Measurements from ENCODE around the gene CBFA2T2.
A peak's percentile ranks its signal among the peaks of the same experiment; 100 is the strongest.

The CBFA2T2 gene

DNA sequence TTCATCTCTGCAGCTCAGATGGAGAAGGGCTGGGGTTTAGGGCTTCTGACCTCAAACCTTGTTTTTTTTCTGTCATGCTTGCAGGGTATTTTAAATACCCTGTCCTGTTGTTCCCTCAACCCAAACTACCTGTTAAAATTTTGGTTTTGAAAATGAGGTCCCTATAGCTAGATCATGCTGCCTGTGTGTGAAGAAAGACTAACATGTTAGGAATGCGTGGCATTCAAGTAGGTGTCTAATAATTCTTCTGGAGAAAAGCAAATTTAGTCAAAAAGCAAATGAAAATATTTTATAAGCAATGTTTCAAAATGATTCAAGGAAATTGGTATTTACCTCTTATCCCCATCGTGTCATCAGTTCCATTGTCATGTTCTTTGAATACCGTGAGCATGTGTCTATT lies 95.1 kb downstream of the CBFA2T2 start:
- DNase-seq = no peak

DNA sequence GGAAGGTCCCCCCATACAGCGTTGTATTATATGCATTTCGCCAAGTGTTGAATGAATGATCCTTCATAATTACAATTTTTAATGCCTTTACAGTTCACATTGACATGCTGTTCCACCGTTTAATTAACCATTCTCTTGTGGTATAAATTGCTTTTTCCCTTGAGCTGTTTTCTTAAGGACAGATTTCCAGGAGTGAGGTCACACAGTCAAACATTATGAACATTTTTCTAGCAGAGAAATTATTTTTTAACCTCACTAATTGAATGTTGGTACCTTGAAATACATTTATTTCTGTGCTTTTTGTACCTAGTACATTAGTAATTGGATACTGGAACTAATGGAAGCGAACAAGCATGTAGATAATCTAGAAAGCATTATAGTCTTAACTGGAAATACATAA lies 95.5 kb downstream of the CBFA2T2 start:
- no peak for DNase-seq

DNA sequence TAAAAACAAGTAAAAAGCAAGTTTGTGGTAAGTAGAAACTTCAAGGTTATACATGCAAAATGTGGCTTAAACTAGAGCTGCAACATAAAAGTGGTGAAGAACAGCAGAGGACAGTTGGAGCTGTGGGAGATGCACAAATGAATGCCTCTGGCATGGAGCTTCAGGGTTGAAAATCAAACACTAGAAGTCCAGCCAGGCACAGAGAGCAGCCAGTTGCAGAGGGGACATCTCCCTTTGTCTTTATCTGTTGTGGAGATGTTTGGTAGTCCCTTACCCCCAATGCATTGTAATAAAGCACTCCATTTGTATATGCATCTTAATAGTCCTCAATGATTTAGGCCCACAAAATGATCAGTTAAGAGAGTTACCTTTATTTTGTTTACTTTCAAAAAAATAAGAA lies 99.2 kb downstream of the CBFA2T2 start:
- DNase-seq = no peak

DNA sequence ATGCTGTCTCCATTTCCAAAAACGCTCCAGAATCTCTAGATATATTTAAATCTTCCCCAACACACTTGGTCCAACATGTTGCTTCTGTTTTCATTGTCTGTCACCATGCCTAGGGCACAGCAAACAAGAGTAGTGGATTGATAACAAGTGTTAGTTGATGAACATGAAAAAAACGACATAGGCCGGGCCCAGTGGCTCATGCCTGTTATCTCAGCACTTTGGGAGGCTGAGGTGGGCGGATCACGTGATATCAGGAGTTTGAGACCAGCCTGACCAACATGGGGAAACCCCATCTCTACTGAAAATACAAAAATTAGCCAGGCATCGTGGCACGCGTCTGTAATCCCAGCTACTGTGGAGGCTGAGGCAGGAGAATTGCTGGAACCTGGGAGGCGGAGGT lies 102.0 kb downstream of the CBFA2T2 start:
- peak; percentile 57 for DNase-seq

DNA sequence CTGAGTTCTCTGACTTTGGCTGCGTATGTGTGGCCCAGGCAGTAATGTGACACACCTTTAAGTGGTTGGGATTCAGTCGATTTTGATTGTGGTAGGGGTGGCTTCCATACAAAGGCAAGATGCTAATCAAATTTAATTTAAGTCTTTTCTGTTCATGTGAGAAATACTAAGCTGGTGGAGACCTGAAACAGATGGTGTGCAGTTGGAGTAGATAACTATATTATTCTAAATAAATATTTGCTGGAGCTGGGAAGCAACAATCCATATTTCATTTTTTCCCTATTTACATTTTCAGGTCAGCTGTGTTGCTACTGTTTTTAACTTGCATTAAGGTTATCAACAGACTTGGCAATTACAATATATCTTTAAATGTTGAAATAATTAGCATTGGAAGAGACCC lies 104.8 kb downstream of the CBFA2T2 start:
- DNase-seq = no peak

DNA sequence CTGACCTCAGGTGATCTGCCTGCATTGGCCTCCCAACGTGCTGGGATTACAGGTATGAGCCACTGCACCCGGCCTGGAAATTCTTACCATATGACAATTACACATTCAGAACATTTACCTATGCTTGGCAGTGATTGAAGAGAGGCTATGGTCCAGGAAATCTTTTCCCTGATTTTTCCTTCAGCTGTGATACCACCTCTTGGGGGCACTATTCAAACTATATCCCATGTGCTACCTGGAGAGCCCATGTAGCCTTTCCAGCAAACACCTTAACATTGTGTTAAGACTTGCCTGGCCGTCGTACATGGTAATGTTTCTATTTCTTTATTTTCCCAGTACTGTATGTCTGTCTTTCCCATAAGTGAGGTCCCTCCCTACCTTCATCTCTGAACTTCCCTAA lies 110.5 kb downstream of the CBFA2T2 start:
- DNase-seq = no peak

DNA sequence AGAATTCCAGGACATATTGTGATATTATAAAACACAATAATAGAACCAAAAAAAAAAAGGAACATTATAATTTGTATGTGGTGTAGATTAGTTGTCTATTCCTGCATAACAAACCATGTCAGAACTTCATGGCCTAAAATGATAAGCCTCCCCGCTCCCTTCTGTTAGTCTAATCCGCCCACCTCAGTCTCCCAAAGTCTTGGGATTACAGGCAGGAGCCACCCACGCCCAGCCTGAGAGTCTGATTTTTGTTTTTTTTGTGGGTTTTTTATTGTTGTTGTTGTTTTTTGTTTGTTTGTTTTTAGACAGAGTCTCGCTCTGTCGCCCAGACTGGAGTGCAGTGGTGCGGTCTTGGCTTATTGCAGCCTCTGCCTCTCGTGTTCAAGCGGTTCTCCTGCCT lies 111.1 kb downstream of the CBFA2T2 start:
- no peak for DNase-seq

DNA sequence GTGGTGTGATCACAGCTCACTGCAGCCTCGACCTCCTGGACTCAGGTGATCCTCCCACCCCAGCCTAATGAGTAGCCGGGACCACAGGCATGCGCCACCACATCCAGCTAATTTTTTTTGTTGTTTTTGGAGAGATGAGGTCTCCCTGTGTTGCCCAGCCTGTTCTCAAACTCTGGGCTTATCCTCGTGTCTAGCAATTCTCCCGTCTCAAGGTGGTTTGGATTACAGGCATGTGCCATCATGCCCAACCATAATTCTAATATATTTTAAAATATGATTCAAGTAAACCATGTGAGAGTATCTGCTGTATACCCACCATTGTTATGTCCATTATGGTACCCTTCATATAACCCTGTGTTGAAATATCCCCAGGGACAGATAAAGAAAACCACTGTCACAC lies 112.0 kb downstream of the CBFA2T2 start:
- DNase-seq = no peak

DNA sequence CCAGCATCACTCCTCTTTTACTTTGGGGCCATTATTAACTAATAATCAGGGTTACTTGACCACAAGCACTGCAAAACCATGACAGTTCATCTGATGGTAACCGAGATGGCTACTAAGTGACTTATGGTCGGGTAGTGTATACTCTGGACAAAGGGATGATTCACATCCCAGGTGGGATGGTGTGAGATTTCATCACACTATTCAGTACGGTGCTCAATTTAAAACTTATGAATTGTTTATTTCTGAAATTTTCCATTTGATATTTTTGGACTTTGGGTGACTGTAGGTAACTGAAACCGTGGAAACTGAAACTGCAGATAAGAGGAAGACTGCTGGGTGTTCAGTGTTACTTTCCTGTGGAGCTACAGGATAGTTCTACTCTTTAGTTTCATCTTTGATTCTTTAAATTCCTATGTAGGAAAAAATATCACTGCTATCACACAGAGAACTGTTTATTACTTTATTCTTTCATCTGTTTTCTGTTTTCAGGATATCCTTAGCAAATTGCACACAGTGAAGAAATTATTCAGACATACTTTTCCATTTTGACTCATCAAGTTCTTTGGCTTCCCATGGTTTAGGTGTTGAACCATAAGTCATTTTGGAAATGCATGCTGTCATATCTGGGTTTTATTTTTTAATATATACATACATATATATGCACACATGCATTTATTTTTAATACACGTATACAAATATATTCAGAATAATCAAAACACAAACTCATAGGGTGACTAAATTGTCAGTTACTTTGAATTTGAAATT lies 113.1 kb downstream of the CBFA2T2 start:
- DNase-seq = no peak

DNA sequence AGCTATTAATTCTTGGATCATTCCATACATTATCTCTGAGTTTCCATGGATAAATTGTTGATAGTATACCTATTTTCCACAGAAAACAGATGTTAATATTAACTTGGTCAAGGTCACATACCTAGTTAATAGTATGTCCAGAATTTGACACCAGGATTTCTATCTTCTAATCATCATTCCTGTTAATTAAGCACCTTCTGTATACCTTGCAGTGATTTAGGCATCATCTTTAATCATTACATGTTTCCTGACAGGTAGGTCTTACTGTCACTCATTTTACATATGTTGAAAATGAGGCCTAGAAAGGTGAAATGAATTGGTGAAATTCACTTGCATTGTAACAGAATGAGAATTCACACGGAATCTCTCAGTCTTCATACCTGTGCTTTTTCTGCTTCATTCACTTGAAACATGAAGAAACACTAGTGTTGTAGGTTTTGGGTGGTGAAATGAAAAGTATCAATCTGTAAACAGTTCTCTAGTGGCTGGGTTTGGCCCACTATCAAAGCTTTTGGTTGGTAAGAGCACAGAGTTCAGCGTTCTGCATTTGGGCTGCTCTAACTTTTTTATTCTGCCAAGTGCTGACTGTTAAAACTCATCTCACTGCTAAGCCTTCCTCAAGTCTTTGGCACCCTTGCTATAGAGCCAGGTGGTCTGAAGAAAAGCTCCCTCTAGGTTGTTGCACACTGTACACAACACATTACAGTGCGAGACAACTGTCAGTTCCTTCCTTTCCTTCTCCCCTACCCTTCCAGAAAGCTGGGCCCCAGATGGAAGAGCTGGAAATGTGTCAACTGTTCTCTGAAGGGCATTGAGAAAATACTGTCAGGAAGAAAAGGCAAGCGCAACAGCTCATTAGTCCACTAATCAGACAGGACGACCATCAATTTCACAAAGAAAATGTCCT lies 114.4 kb downstream of the CBFA2T2 start:
- no peak for DNase-seq

DNA sequence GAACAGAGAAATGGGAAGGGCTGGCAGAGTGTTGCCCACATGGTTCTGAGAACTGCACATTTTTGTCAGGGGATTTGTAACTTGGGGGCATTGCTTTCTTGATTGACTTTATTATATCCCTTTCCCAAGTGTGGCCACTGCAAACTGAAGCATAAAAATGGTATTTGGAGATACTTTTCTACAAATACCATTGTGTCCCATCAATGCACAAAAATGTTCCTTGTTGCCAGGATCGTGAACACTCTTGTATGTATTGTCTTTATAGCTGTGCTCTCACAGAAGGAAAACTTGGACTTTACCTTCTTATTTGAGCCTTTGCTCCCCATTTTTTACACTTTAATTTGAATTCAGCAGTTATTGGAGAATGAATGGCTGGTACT lies 115.1 kb downstream of the CBFA2T2 start:
- DNase-seq = no peak

DNA sequence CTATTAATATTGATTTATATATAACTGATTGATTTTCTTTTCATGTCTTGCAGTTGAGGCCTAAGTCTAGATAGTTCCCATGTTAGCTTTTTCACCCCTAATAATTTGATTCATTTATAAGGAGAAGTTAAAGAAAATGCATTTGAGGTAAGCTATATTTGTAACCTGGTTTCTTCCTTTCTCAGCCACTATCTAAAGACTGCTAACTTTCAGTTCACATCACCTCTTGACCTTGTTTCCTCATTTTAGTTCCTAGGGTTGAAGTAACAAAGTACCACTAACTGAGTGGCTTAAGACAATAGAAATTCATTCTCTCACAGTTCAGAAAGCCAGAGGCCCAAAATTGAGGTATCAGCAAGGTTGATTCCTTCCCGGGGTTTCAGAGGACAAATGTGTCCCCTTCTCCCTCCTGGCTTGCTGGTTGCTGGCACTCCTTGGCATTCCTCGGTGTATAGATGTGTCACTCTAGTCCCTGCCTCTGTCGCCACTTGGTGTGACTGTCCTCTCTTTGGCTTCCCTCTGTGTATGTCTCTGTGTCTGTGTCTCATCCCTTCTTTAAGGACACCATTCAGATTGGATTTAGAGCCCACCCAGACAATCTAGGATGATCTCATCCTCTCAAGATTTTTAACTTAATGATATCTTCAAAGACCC lies 116.3 kb downstream of the CBFA2T2 start:
- DNase-seq = no peak

DNA sequence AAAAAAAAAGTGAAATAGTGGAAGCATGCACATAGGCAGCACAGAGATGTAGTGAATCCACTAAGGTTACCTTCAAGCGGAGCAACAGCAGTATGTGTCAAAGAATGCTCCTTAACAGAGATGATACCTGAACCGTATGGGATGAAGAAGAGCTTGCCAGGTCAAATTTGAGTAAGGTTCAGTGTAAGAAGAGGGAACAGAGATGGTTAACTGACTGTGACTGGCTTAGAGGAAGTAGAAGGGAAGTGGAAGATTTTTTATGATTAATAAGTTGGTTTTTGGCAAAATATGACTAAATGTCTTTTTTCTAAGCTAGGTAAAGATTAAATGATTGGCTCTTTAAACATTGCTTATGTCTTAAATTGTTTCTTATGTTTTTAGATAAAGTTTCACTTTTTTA lies 119.6 kb downstream of the CBFA2T2 start:
- DNase-seq = no peak

DNA sequence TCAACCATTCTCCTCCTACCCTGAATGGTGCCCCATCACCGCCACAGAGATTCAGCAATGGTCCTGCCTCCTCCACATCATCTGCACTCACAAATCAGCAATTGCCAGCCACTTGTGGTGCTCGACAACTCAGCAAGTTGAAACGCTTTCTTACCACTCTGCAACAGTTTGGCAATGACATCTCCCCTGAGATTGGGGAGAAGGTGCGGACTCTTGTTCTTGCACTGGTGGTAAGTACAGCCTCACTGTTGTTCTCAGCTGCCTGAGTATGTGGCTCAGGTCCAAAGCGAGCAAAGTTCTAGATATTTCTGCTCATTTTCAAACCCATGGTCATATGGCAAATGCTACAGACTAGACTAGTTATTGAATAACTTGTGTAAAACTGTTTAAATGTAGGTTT lies 121.2 kb downstream of the CBFA2T2 start:
- DNase-seq = no peak

DNA sequence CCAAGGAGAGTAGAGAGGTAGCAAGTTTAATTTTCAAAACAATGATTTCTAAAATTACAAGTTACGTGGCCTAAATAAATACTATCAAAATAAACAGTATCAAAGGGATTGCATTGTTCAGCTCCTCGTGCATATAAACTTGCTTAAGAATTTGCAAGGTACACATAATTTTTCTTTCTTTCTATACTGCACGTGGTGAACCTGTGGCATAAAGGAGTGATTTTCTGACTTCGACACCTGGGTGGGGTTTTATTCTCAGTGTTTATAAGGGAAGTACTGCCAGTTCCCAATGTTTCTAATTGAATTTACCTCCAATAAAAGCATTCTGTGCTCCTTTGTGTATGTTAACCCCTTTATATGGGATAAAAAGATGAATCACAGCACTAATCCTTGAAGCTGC lies 122.1 kb downstream of the CBFA2T2 start:
- DNase-seq = no peak

DNA sequence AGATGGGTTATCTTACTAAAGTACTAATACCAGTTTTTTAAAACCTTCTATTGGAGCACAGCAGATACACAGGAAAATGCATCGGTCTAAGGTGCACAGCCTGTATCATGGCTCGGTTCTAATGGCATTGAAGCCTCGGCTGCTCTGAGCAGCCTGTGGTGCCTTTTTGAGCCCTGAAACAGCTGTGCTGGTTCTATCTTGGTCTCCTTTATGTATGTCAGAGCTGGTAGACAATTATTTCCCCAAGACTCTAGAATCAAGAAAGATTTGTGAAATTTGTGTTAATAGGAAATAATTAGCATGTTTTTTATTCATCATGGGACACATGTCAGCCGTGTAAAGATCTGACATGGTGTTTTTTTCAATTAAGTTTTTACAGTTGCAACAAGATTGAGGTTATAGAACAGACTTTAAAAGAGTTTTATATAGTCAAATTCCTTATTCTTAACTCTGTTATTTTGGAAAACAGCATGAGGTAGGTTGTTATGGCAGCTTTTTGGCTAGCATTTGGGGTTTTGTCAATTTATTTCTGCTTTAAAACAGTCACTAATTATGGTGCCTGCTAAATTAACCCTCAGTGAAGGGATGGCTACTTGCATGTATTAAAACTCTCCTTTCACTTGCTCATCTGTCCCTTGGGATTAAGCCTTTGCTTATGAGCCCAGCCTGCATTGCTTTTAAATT lies 132.0 kb downstream of the CBFA2T2 start:
- no peak for DNase-seq

DNA sequence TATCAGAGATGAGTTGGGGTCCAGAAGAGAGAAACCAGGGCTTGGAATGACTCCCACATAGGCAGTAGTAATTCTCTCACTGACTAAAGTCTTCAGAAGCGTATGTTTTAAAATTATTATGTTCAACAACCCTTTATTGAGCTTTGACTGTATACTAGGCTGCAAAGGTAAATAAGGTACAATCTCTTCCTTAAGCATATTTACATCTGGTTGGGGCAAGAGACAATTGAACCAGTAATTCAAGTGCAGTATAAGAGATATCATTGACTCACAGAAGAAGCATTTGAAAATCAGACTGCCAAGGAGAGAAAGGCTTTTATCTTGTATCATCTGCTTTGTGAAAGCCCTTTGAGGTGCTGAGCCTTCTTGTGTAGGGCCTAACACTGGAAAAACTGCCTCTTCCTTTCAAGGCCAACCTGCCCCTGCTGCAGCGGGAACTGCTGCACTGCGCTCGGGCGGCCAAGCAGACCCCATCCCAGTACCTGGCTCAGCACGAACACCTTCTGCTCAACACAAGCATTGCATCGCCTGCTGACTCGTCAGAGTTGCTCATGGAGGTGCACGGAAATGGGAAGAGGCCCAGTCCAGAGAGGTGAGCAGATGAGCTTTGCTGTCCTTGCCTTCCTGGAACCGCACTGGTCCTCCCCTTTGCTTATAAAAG lies 132.9 kb downstream of the CBFA2T2 start:
- DNase-seq = no peak

DNA sequence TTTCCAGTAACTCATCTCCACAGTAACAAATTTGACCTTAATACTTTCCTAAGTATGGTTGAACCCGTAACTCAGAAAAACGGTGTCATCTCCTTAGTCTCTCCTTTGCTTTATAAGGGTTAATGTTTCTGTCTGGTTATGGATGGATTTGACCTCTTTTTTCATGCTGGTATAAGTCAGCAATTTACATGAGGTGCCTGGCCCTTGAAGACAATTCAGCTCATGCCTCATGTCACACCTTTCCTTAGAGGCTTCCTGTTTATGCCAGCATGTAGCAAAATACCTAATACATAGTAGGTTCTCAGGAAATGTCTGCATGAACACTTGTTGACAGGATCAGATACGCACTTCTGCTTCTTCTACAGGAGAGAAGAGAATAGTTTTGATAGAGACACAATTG lies 134.5 kb downstream of the CBFA2T2 start:
- no peak for DNase-seq

DNA sequence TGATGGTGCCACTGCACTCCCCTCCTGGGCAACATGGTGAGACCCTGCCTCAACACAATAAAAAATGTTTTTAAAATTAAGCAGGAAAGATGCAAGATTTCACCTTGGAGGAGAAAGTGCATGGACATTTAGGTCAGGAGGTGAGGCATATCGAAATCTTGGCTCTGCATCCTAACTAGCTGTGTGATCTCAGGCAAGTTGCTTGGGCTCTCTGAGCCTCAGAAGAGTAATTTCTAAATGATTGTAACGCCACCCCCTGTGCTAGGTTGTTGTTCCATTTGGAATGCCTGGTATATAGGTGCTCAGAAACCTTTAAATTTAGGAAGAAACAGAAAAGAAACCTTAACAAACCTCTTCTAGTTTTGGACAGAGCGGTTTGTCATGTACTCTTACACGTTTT lies 136.3 kb downstream of the CBFA2T2 start:
- DNase-seq = no peak

DNA sequence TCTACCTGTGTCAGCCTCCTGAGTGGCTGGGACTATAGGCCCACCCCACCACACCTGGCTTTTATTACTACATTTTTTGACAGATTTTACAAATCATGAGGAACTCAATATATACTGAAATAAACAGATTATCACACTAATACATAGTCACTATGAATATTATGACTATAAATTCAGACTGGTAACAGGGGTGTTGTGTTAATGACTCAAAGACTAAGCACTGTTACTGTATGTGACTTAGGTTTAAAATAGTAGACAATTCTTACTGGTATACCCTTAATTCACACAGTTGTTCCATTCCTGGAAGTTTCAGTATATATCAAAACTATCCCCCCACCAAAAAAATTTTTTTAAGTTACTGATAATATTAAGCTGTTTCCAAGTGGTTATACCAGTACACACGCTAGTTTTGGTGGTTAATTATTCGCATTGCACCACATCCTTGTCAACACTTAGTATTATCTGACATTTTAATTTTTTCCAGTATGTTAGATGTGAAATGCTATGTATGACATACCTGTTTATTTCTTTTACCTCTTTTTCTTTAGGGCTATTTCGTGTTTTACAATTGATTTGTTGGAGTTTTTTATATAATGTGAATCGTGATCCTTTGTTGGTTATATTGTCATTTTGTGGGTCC lies 137.8 kb downstream of the CBFA2T2 start:
- DNase-seq = no peak

DNA sequence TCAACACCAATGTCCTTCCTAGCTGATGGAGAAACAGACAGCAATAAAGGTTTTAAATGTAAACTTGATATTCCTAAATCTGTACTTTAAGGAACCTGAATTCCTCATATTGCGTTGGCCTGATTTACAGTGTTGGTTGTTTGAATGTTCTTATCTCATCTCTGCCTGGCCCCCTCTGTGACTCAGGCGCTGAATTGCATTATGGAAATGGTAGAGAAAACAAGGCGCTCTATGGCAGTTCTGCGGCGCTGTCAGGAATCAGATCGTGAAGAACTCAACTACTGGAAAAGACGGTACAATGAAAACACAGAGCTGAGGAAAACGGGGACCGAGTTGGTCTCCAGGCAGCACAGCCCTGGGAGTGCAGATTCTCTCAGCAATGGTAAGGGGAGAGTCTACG lies 139.6 kb downstream of the CBFA2T2 start:
- DNase-seq = no peak

DNA sequence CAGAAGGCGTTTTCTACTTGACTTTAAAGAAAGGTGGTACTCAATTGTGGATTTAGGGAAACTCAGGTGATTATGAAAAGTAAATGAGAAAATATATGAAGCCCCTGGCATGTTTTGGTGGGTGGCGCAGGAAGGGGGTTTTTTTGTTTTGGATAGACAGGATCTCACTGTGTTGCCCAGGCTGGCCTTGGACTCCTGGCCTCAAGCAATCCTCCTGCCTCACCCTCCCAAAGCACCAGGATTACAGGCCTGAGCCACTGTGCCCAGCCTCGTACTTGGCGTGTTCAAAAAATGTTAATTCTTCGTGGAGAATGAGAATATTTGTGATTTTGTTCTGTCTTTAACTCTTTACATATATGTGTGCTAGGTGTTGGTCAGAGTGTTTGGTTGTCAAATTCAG lies 140.1 kb downstream of the CBFA2T2 start:
- DNase-seq = no peak
